Activated CD4-positive, alpha-beta T cell treated with anti-CD3 and anti-CD28 coated beads, Interleukin-2, amount 10 ng/mL, durations not matched to agents 7 days and 5 days (primary cell): Measurements from ENCODE around the gene TXNDC17. TPM values are rescaled to one million over a fixed set of nuclear protein-coding genes. Genes with fewer than 3 reads are reported as not detected.
A peak's percentile ranks its signal among the peaks of the same experiment; 100 is the strongest.

Source experiments
- CTCF ChIA-PET: fragments of 350-600 bp; sonication (Branson Sonifier 250); formaldehyde crosslinking; loops from one replicate; lab custom pipeline; 2021; ENCODE audit warnings: antibody characterized with exemption; lab: Charles Lee
- POLR2A ChIA-PET: fragments of 350-600 bp; sonication (Branson Sonifier 250); formaldehyde crosslinking; loops from one replicate; lab custom pipeline; 2021; ENCODE audit warnings: antibody characterized with exemption; lab: Charles Lee
- DNase-seq: peaks from one replicate; pipeline ENCODE4 v3.0.0-alpha.2; 2020
- H3K27ac Mint-ChIP-seq: one replicate; pipeline ENCODE4 v1.8.0; 2021; ENCODE audit warnings: mild to moderate bottlenecking, moderate library complexity, mixed read lengths
- H3K27me3 Mint-ChIP-seq: one replicate; pipeline ENCODE4 v1.8.0; 2021; ENCODE audit warnings: mixed read lengths
- H3K36me3 Mint-ChIP-seq: one replicate; pipeline ENCODE4 v1.8.0; 2021; ENCODE audit warnings: low read depth, mixed read lengths
- H3K4me1 Mint-ChIP-seq: one replicate; pipeline ENCODE4 v1.8.0; 2021; ENCODE audit warnings: mixed read lengths
- H3K4me3 Mint-ChIP-seq: one replicate; pipeline ENCODE4 v1.8.0; 2021; ENCODE audit warnings: mild to moderate bottlenecking, moderate library complexity, mixed read lengths
- H3K9me3 Mint-ChIP-seq: one replicate; pipeline ENCODE4 v1.8.0; 2021; ENCODE audit warnings: mixed read lengths
- total RNA-seq, 2 experiments: library from RNA; stranded (reverse); gene quantifications; one replicate each; pipeline ENCODE4 v1.2.3, GENCODE V29; 2021

TXNDC17 gene
- total RNA-seq, 2 experiments from 2014 or later: 49.0 to 69.0 TPM

DNA sequence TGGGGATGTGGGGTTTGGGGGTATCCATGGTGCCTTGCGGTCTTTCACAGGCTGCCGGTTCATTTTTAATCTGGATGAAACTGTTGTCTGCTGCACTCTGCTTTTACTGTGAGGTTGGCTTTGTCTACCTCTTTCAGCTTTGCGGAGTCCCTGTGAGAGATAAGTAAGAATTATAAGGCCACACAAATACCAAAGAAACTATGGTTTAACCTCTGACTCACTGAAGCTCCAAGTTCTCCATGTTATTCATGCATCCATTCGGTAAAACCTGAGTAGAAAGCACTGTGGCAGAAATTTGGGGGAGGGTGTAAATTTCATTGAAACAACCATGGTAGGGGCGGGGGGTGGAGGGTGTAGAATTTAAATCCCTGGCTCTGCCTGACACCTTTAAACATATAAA is 30.8 kb upstream of the TXNDC17 start:
- ChIA-PET POLR2A (no interaction called here), CTCF (interaction anchor here (0.9 kb wide), 1 partner anchor 165 kb away, joined by 3 read pairs; no protein-coding TSS in a partner anchor)
- no peaks in the 10 kb centered on the region for H3K4me1 Mint-ChIP-seq
- H3K9me3 Mint-ChIP-seq: no peaks in the 10 kb centered on the region
- DNase-seq: no peak
- H3K27ac Mint-ChIP-seq: no peak overlapping the region
- no peak overlapping the region for H3K4me3 Mint-ChIP-seq
- H3K27me3 Mint-ChIP-seq: no peaks in the 10 kb centered on the region
- peaks cover 27% of the 10 kb centered on the region for H3K36me3 Mint-ChIP-seq

DNA sequence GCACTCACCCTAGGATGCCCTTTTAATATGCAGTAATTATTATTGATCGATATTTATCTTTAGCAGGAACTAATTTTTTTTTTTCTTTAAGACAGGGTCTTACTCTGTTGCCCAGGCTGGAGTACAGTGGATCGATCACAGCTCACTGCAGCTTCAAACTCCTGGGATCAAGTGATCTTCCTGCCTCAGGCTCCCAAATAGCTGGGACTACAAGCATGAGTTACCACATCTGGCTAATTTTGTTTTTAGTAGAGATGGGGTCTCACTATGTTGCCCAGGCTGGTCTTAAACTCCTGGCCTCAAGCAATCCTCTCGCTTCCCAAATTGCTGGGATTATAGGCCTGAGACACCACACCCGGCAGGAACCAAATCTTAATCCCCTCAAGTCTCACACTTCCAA is 29.6 kb upstream of the TXNDC17 start:
- CTCF ChIA-PET: no interaction called here
- no peak for DNase-seq
- Mint-ChIP-seq H3K36me3 (peaks cover 25% of the 10 kb centered on the region), H3K27me3 (no peaks in the 10 kb centered on the region), H3K4me1 (no peaks in the 10 kb centered on the region), H3K9me3 (no peaks in the 10 kb centered on the region), H3K4me3 (no peak overlapping the region), H3K27ac (no peak overlapping the region)
- POLR2A ChIA-PET: no interaction called here

DNA sequence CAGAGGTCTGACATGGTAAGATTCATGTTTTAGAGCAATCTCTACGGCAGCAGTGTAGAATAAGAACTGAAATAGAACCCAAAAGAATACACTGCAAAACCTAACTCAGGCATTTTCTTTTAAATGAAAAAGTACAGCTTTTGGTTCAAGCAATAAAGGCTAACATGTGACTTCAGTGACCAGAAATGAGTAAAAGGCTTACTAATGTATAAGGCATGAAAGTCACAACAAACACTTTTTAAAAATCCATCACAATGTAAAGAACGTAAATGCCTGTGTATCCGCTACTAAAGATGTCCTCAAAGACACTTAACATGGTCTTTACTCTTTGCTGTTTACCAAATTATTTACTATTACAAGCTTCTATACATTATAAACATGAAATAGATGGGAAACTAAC is 16.9 kb upstream of the TXNDC17 start:
- Mint-ChIP-seq H3K9me3 (no peaks in the 10 kb centered on the region), H3K4me1 (no peaks in the 10 kb centered on the region), H3K27me3 (no peaks in the 10 kb centered on the region), H3K36me3 (peaks cover 17% of the 10 kb centered on the region), H3K27ac (no peak overlapping the region), H3K4me3 (no peak overlapping the region)
- CTCF ChIA-PET: no interaction called here
- DNase-seq: no peak
- POLR2A ChIA-PET: no interaction called here

GRCh38 chr17:6626616-6627015 is 14.2 kb upstream of the TXNDC17 start:
- Mint-ChIP-seq H3K4me3 (no peak overlapping the region), H3K4me1 (peaks cover 5% of the 10 kb centered on the region), H3K9me3 (no peaks in the 10 kb centered on the region), H3K27ac (no peak overlapping the region), H3K27me3 (no peaks in the 10 kb centered on the region), H3K36me3 (peaks cover 18% of the 10 kb centered on the region)
- CTCF ChIA-PET: interaction anchor here (1.0 kb wide), 1 partner anchor 18 kb away, joined by 3 read pairs; no protein-coding TSS in a partner anchor
- DNase-seq: no peak
- POLR2A ChIA-PET: no interaction called here

DNA sequence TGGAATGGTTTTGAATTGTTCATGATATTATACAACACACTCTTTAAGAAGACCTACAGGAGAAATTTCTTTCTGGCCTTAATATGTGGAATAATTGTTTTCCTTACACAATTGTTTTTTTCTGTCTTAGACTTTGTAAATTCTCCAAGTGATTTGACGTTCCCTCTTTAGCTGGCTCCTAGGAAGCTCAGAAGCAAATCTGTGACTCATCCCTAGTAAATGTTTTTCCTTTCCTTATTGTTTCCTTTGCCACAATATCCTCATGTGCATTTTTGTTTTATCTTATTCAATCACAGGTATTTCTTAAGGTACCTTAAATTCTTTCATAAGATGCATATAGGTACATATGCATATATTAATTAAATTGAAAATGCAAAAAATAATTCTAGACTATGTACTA is 13.8 kb upstream of the TXNDC17 start:
- DNase-seq: no peak
- no peak overlapping the region for H3K27ac Mint-ChIP-seq
- H3K4me3 Mint-ChIP-seq: no peak overlapping the region
- POLR2A ChIA-PET: no interaction called here
- peaks cover 5% of the 10 kb centered on the region for H3K4me1 Mint-ChIP-seq
- H3K36me3 Mint-ChIP-seq: peaks cover 18% of the 10 kb centered on the region
- CTCF ChIA-PET: interaction anchor here (1.0 kb wide), 1 partner anchor 19 kb away, joined by 3 read pairs; no protein-coding TSS in a partner anchor
- H3K9me3 Mint-ChIP-seq: no peaks in the 10 kb centered on the region
- H3K27me3 Mint-ChIP-seq: no peaks in the 10 kb centered on the region

DNA sequence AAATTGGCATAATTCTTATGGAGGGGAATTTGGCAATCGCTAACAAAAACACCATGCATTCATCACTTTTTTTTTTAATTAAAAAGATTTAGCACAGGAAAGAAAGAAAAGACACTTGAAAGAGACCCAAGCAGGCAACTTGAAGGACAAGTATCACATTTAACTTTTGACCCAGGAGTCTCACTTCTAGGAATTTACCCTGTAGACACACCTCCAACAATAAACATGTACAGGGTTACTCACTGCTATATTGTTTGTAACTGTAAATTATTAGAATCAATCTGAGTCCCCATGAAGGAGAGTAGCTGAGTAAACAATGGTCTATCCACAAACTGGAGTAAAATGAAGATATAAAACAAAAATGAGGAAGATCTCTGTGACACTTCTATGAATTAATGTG is 10.5 kb upstream of the TXNDC17 start:
- POLR2A ChIA-PET: no interaction called here
- no peaks in the 10 kb centered on the region for H3K27me3 Mint-ChIP-seq
- H3K9me3 Mint-ChIP-seq: no peaks in the 10 kb centered on the region
- no peak overlapping the region for H3K4me3 Mint-ChIP-seq
- CTCF ChIA-PET: no interaction called here
- H3K36me3 Mint-ChIP-seq: peaks cover 38% of the 10 kb centered on the region
- no peak for DNase-seq
- peaks cover 7% of the 10 kb centered on the region for H3K4me1 Mint-ChIP-seq
- no peak overlapping the region for H3K27ac Mint-ChIP-seq

DNA sequence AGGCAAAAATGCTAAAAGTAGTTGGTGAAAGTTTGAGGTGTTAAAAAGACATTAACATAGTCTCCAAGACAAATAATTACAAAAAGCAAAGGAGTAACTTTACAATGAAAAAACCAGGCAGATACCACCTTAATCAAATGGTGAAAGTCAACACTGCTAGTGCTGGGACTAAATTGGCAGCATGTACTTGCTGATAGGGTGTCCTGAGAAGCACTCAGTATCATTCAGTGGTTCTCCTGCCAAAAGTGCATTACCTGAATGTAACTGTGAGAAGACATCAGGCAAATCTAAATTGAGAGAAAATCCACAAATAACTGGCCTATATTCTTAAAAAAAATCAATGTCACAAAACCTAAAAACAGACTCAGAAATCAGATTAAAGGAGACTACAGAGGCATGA is 8.3 kb upstream of the TXNDC17 start:
- POLR2A ChIA-PET: no interaction called here

DNA sequence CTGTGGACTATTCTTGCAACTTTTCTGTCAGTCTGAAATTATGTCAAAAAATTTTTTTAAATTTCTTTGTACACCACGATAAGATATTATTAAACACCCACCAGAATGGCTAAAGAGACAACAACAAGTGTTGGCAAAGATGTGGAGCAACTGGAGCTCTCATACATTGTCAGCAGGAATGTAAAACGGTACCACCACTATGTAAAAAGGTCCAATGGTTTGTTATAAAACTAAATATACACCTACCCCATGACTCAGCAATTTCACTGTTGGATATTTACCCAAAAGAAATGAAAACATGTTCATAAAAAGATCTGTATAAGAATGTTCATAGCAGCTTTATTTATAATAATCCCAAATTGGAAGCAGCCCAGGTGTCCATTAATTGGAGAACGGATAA is 7.6 kb upstream of the TXNDC17 start:
- Mint-ChIP-seq H3K4me1 (peaks cover 14% of the 10 kb centered on the region), H3K27me3 (no peaks in the 10 kb centered on the region), H3K9me3 (no peaks in the 10 kb centered on the region), H3K36me3 (peaks cover 33% of the 10 kb centered on the region), H3K27ac (no peak overlapping the region), H3K4me3 (no peak overlapping the region)
- DNase-seq: no peak
- ChIA-PET POLR2A (no interaction called here), CTCF (no interaction called here)

More for the DNA sequence above, 8.3 kb upstream of the TXNDC17 start:
- Mint-ChIP-seq H3K4me3 (no peak overlapping the region), H3K36me3 (peaks cover 36% of the 10 kb centered on the region), H3K9me3 (no peaks in the 10 kb centered on the region), H3K27ac (no peak overlapping the region), H3K4me1 (peaks cover 7% of the 10 kb centered on the region), H3K27me3 (no peaks in the 10 kb centered on the region)
- CTCF ChIA-PET: no interaction called here
- no peak for DNase-seq

- Mint-ChIP-seq H3K36me3 (peaks cover 28% of the 10 kb centered on the region), H3K4me3 (no peak overlapping the region), H3K27me3 (no peaks in the 10 kb centered on the region), H3K9me3 (no peaks in the 10 kb centered on the region), H3K27ac (no peak overlapping the region), H3K4me1 (peaks cover 25% of the 10 kb centered on the region)
- CTCF ChIA-PET: no interaction called here
- DNase-seq: no peak
- POLR2A ChIA-PET: no interaction called here
These were observed 4.8 kb upstream of the TXNDC17 start for GRCh38 chr17:6636105-6636504.

DNA sequence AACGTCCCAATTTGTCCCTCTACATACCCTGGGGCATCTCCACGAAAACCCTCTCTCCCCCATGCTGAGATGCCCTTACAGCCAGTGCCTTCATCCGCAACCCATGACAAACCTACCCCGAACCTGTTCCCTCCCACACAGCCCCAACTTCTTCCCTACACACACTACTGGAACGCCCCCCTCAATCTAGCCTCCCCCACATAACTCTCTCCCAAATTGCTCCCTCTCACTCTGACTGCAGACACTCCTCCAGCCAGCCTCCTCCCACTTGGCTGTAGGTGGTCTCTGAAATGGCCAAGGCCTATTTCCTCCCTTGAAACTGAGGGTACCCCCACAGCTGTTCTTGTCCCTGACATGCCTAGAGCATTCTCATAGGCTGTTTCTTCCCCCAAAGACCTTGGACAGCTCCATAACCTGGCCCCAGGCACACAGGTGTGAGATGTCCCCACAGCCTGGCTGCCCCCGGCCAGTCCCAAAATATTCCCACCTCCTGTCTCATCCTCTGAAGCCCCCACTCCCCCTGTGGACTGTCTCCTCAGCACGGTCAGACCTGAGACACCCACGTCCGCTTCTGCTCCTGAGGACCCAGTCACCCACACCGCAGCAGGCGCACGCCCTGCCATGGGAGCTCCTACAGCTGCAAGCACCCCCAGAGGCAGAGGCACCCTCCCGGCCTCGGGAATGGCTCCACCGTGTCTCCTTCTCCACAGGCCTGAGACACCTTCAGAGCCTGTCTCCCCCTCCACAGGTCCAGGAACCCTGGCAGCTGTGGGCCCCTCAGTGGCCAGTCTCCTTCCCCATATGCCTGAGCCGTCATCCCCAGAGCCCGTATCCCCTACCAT is 4.0 kb upstream of the TXNDC17 start:
- Mint-ChIP-seq H3K9me3 (no peaks in the 10 kb centered on the region), H3K36me3 (peaks cover 31% of the 10 kb centered on the region), H3K4me3 (no peak overlapping the region), H3K27ac (no peak overlapping the region), H3K27me3 (no peaks in the 10 kb centered on the region), H3K4me1 (peaks cover 28% of the 10 kb centered on the region)
- ChIA-PET POLR2A (no interaction called here), CTCF (no interaction called here)
- no peak for DNase-seq

GRCh38 chr17:6637458-6637840 is 3.4 kb upstream of the TXNDC17 start:
- ChIA-PET CTCF (no interaction called here), POLR2A (no interaction called here)
- Mint-ChIP-seq H3K27ac (no peak overlapping the region), H3K36me3 (peaks cover 28% of the 10 kb centered on the region), H3K27me3 (no peaks in the 10 kb centered on the region), H3K4me3 (no peak overlapping the region), H3K4me1 (peaks cover 34% of the 10 kb centered on the region), H3K9me3 (no peaks in the 10 kb centered on the region)
- DNase-seq: no peak

DNA sequence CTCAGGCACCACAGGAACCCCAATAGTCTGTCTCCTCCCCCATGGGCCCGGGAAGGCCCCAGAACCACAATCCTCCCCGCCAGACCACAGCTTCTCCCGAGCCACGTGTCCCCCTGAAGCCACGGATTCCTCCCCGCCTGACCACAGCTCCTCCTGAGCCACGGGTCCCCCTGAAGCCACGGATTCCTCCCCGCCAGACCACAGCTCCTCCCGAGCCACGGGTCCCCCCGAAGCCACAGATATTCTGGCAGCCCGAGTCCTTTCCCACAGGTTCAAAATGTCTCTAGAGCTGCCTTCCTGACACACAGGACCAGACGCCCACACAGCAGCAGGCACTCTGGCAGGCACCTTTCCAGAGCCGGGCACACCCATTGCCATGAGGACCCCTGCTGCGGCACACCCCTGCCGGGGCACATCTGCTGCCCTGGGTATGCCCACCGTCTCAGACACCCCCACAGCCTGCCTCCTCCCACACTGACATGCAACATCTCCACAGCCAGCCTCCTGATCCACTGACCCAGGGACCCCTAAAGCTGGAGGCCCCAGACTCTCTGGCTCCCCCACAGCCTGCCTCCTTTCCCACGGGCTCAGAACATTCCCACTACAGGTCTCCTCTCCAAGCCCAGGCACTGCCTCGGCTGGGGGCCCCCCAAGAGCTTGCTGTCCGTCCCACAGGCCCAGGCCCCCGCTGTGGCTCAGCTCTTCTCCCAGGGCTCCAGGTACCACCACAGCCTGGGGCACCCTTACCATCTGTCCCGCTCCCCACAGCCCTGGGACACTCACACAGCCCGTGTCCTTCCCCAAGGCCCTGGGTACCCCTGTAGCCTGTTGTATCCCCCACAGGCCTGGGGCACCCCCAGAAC is 2.6 kb upstream of the TXNDC17 start:
- Mint-ChIP-seq H3K4me1 (peaks cover 43% of the 10 kb centered on the region), H3K4me3 (peak overlapping the region; percentile 94), H3K27me3 (no peaks in the 10 kb centered on the region), H3K9me3 (no peaks in the 10 kb centered on the region), H3K36me3 (peaks cover 28% of the 10 kb centered on the region), H3K27ac (no peak overlapping the region)
- no peak for DNase-seq
- POLR2A ChIA-PET: no interaction called here
- CTCF ChIA-PET: no interaction called here

GRCh38 chr17:6639014-6639585 is 1.8 kb upstream of the TXNDC17 start:
- peak; percentile 15 for DNase-seq
- ChIA-PET POLR2A (no interaction called here), CTCF (interaction anchor here (1.1 to 1.3 kb wide), 2 partner anchors 12 to 17 kb away, joined by 3 to 4 read pairs; partner anchors contain the start of gene MED31)
- Mint-ChIP-seq H3K27me3 (no peaks in the 10 kb centered on the region), H3K36me3 (peaks cover 30% of the 10 kb centered on the region), H3K4me3 (peak overlapping the region; percentile 94), H3K27ac (peak overlapping the region; percentile 96), H3K9me3 (no peaks in the 10 kb centered on the region), H3K4me1 (peaks cover 49% of the 10 kb centered on the region)
